Panc1 (cell line): ENCODE data around the gene RAG1. TPM values are rescaled to one million over a fixed set of nuclear protein-coding genes. Genes with fewer than 3 reads are reported as not detected.
"Not testable (repeated sequence)": the region's sequence is repeated elsewhere in the genome, so short reads cannot be mapped to it uniquely, and the experiment has no call there.

Source experiments
- ATAC-seq: fragments of 200-7000 bp; cut with Tn5 transposase; 2 replicates; pipeline ENCODE4 v1.9.1; 2020; ENCODE audit warnings: mild to moderate bottlenecking, moderate library complexity
- BruUV-seq: library from RNA; stranded (reverse); fragments of 400-500 nt; replicated peaks from 2 replicates; lab custom pipeline; 2021; lab: Mats Ljungman, UMichigan
- CTCF ChIA-PET: fragments of 300-600 bp; sonication (Branson Sonifier 250); formaldehyde crosslinking; loops from one replicate; lab custom pipeline; 2022; ENCODE audit warnings: antibody characterized with exemption; lab: Charles Lee
- POLR2A ChIA-PET: fragments of 300-600 bp; sonication (Branson Sonifier 250); formaldehyde crosslinking; loops from one replicate; lab custom pipeline; 2022; ENCODE audit warnings: antibody characterized with exemption; lab: Charles Lee
- DNase-seq: peaks from one replicate; pipeline ENCODE4 v3.0.0-alpha.2; 2010; ENCODE audit warnings: low read depth, low spot score
- H3K27ac ChIP-seq: 2 replicates; pipeline ENCODE4 v1.5.1; 2011; ENCODE audit warnings: mild to moderate bottlenecking, low read length, inconsistent platforms
- H3K27me3 ChIP-seq: fragments of 200-500 bp; sonication (Bioruptor generic); 2 replicates; pipeline ENCODE4 v1.6.0; 2014; ENCODE audit warnings: low read length, inconsistent platforms; ENCODE audit not compliant: control insufficient read depth, insufficient read depth
- H3K36me3 ChIP-seq: fragments of 200-500 bp; sonication (Bioruptor generic); 2 replicates; pipeline ENCODE4 v1.5.1; 2014; ENCODE audit warnings: inconsistent platforms, mild to moderate bottlenecking, low read length, moderate library complexity; ENCODE audit not compliant: control insufficient read depth, insufficient read depth
- H3K4me1 ChIP-seq: 2 replicates; pipeline ENCODE4 v1.5.1; 2011; ENCODE audit warnings: inconsistent platforms, mild to moderate bottlenecking, low read length, moderate library complexity; ENCODE audit not compliant: control insufficient read depth, insufficient read depth
- H3K4me3 ChIP-seq, 2 experiments: 2 replicates each; pipeline ENCODE4 v1.5.1; 2011 to 2012; ENCODE audit warnings: low read depth in 2 of 2, low read length in 2 of 2, mild to moderate bottlenecking in 2 of 2, inconsistent platforms in 1 of 2, moderate library complexity in 1 of 2
- H3K9me3 ChIP-seq: fragments of 200-500 bp; sonication (Bioruptor generic); 2 replicates; pipeline ENCODE4 v1.5.1; 2014; ENCODE audit warnings: low read depth, mild to moderate bottlenecking, inconsistent platforms, low read length, moderate library complexity; ENCODE audit not compliant: control insufficient read depth, insufficient read depth
- POLR2AphosphoS5 ChIP-seq: IDR thresholded peaks from 2 replicates; pipeline ENCODE4 v1.6.1; 2012; ENCODE audit warnings: mild to moderate bottlenecking, low read depth, low read length, moderate library complexity
- SIN3A ChIP-seq: IDR thresholded peaks from 2 replicates; pipeline ENCODE4 v1.6.1; 2012; ENCODE audit warnings: low read depth, mild to moderate bottlenecking, low read length, moderate library complexity, borderline replicate concordance; ENCODE audit not compliant: insufficient read depth
- TCF7L2 ChIP-seq: IDR thresholded peaks from 2 replicates; pipeline ENCODE4 v1.6.1; 2011; ENCODE audit warnings: mild to moderate bottlenecking, low read depth, low read length, inconsistent platforms
- in situ Hi-C: cut with HindIII; loops from 2 replicates; pipeline ENCODE4 v1.10.0; 2016; ENCODE audit warnings: low sequenced_read_pairs, low pct_unique_long_range_greater_than_20kb
- intact Hi-C: fragments of 100-400 bp; cut with micrococcal nuclease; formaldehyde crosslinking; loops from one replicate; pipeline ENCODE4 v1.10.0; 2022; ENCODE audit not compliant: unreplicated experiment
- total RNA-seq: library from RNA; stranded (reverse); gene quantifications from one replicate; pipeline ENCODE4 v1.2.1, GENCODE V29; 2021; ENCODE audit not compliant: unreplicated experiment
- TF ChIP-seq, protein P1 (sequence below): fragments of 450-650 bp; IDR thresholded peaks from 2 replicates; pipeline ENCODE4 v1.5.1; 2017; ENCODE audit warnings: mild to moderate bottlenecking
- TF ChIP-seq, protein P2 (sequence below), 2 experiments: IDR thresholded peaks; 2 replicates each; pipeline ENCODE4 v1.6.1; 2011 to 2012; ENCODE audit warnings: low read depth in 2 of 2, control low read depth in 1 of 2, low read length in 1 of 2, mild to moderate bottlenecking in 1 of 2, moderate library complexity in 1 of 2; ENCODE audit not compliant: insufficient read depth in 1 of 2

RAG1 gene
- total RNA-seq, 1 experiment from 2014 or later = 0.44 TPM

DNA sequence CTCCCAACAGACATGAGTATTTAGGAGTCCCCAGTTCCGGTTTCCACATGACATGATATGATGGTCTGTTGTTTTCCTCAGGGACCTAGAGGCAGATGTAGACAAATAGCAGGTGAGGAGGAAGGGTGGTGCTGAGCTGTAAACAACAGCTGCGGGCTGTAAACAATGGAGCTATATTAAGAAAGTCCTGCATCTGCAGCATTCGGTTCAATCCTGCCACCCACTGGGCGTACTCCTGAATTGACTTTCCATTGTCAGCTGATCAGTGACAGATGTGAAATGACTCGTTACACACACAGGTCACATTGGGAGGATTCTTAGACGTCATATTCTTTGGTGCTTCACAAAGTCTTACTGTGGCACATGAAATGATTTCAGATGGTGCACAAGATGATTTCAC lies 26.8 kb upstream of the RAG1 start:
- intact Hi-C loops (no loop called here), in situ Hi-C loops (no loop called here)
- no peak overlapping the region for H3K4me3 ChIP-seq
- ChIA-PET CTCF (no interaction called here), POLR2A (no interaction called here)
- DNase-seq = peak; percentile 56
- H3K9me3 ChIP-seq = no peaks in the 10 kb centered on the region
- BruUV-seq = no TSS peak
- peaks cover 9% of the 10 kb centered on the region; the same call in 1 of the 2 replicates for H3K27me3 ChIP-seq
- no peaks in the 10 kb centered on the region for H3K4me1 ChIP-seq
- H3K36me3 ChIP-seq = no peaks in the 10 kb centered on the region
- no peak for TF ChIP-seq SIN3A
- TF ChIP-seq, protein P1, sequence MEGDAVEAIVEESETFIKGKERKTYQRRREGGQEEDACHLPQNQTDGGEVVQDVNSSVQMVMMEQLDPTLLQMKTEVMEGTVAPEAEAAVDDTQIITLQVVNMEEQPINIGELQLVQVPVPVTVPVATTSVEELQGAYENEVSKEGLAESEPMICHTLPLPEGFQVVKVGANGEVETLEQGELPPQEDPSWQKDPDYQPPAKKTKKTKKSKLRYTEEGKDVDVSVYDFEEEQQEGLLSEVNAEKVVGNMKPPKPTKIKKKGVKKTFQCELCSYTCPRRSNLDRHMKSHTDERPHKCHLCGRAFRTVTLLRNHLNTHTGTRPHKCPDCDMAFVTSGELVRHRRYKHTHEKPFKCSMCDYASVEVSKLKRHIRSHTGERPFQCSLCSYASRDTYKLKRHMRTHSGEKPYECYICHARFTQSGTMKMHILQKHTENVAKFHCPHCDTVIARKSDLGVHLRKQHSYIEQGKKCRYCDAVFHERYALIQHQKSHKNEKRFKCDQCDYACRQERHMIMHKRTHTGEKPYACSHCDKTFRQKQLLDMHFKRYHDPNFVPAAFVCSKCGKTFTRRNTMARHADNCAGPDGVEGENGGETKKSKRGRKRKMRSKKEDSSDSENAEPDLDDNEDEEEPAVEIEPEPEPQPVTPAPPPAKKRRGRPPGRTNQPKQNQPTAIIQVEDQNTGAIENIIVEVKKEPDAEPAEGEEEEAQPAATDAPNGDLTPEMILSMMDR = peak; percentile 71
- no peak overlapping the region for H3K27ac ChIP-seq
- ATAC-seq = peak; percentile 78

DNA sequence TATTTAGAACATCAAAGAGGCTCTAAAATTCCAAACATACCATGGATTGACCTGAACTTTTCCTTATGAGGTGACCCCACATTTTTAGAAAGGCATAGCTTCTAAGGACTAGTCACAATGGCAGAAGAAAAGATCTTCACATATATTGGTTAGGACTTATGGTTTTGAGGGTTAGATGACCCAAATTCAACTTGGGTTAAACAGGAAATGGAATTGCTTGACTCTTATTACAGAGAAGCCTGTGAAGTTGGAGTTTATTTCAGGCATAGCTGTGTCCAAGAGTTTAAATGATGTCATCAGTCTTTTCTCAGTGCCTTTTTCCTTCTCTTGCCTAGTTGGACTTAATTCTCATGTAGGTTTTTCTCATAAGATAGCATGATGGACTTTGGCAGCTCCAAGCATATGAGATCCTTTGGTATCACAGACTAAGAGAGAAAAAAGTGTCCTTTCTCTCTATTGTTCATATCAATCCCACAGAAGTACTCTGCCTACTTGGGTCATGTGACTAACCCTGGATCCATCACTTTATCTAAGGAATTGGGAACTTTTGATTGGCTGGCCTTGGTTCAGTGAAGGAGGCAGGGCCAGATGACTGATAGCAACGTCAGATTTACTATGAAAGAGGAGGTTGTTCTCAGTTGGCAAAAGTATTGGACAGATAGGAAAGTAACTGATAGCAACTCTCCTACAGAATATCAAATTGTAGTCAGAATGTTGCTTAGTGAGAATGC lies 17.3 kb upstream of the RAG1 start:
- in situ Hi-C loops = no loop called here
- Histone ChIP-seq H3K27me3 (no peaks in the 10 kb centered on the region), H3K4me1 (no peaks in the 10 kb centered on the region), H3K9me3 (no peaks in the 10 kb centered on the region), H3K27ac (no peak overlapping the region), H3K4me3 (no peak overlapping the region), H3K36me3 (no peaks in the 10 kb centered on the region)
- BruUV-seq = no TSS peak
- no peak for ATAC-seq
- TF ChIP-seq, protein P2, sequence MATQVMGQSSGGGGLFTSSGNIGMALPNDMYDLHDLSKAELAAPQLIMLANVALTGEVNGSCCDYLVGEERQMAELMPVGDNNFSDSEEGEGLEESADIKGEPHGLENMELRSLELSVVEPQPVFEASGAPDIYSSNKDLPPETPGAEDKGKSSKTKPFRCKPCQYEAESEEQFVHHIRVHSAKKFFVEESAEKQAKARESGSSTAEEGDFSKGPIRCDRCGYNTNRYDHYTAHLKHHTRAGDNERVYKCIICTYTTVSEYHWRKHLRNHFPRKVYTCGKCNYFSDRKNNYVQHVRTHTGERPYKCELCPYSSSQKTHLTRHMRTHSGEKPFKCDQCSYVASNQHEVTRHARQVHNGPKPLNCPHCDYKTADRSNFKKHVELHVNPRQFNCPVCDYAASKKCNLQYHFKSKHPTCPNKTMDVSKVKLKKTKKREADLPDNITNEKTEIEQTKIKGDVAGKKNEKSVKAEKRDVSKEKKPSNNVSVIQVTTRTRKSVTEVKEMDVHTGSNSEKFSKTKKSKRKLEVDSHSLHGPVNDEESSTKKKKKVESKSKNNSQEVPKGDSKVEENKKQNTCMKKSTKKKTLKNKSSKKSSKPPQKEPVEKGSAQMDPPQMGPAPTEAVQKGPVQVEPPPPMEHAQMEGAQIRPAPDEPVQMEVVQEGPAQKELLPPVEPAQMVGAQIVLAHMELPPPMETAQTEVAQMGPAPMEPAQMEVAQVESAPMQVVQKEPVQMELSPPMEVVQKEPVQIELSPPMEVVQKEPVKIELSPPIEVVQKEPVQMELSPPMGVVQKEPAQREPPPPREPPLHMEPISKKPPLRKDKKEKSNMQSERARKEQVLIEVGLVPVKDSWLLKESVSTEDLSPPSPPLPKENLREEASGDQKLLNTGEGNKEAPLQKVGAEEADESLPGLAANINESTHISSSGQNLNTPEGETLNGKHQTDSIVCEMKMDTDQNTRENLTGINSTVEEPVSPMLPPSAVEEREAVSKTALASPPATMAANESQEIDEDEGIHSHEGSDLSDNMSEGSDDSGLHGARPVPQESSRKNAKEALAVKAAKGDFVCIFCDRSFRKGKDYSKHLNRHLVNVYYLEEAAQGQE (IDR thresholded peaks at IDR 0.05; ENCODE audit: insufficient read depth in 1 of 2, low read depth in 2 of 2, low read length in 1 of 2) = no peak
- TF ChIP-seq SIN3A = no peak
- TF ChIP-seq TCF7L2 = no peak
- TF ChIP-seq POLR2AphosphoS5 = no peak
- TF ChIP-seq, protein P1 = no peak
- DNase-seq = no peak
- ChIA-PET CTCF (no interaction called here), POLR2A (no interaction called here)
- intact Hi-C loops = no loop called here

DNA sequence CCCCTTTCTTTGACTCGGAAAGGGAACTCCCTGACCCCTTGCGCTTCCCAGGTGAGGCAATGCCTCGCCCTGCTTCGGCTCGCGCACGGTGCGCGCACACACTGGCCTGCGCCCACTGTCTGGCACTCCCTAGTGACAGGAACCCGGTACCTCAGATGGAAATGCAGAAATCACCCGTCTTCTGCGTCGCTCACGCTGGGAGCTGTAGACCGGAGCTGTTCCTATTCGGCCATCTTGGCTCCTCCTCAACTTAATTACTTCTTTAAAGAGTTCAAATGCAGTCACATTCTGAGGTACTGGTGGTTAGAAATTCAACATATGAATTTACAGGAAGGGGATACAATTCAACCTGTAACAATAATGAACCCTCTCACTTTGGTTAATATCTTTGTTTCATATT lies 10.4 kb upstream of the RAG1 start:
- intact Hi-C loops, H3K27me3 ChIP-seq, H3K36me3 ChIP-seq, POLR2A ChIA-PET, H3K27ac ChIP-seq, ATAC-seq, H3K9me3 ChIP-seq, H3K4me3 ChIP-seq, H3K4me1 ChIP-seq, in situ Hi-C loops, BruUV-seq, DNase-seq, CTCF ChIA-PET: not testable (repeated sequence)
